Osteocyte (in vitro differentiated cells): ENCODE data around the gene SLC8A1. TPM values are rescaled to one million over a fixed set of nuclear protein-coding genes. Genes with fewer than 3 reads are reported as not detected.

Experiments used
- DNase-seq: peaks from one replicate; pipeline ENCODE4 v3.0.0; 2021; ENCODE audit warnings: mixed read lengths; ENCODE audit not compliant: unreplicated experiment; ENCODE audit errors: extremely low spot score
- H3K27ac Mint-ChIP-seq: one replicate; pipeline ENCODE4 v1.8.0; 2021; ENCODE audit warnings: mild to moderate bottlenecking, mixed read lengths; ENCODE audit not compliant: unreplicated experiment
- H3K27me3 Mint-ChIP-seq: one replicate; pipeline ENCODE4 v1.8.0; 2021; ENCODE audit warnings: mixed read lengths; ENCODE audit not compliant: unreplicated experiment
- H3K36me3 Mint-ChIP-seq: one replicate; pipeline ENCODE4 v1.8.0; 2021; ENCODE audit warnings: mixed read lengths; ENCODE audit not compliant: unreplicated experiment
- H3K4me1 Mint-ChIP-seq: one replicate; pipeline ENCODE4 v1.8.0; 2021; ENCODE audit warnings: mixed read lengths; ENCODE audit not compliant: unreplicated experiment
- H3K4me3 Mint-ChIP-seq: one replicate; pipeline ENCODE4 v1.8.0; 2021; ENCODE audit warnings: mild to moderate bottlenecking, moderate library complexity, mixed read lengths; ENCODE audit not compliant: unreplicated experiment
- H3K9me3 Mint-ChIP-seq: one replicate; pipeline ENCODE4 v1.8.0; 2021; ENCODE audit warnings: mixed read lengths; ENCODE audit not compliant: unreplicated experiment
- total RNA-seq: library from RNA; stranded (reverse); gene quantifications from 2 replicates; pipeline ENCODE4 v1.2.1, GENCODE V29; 2021
- TF ChIP-seq, protein P1 (sequence below): fragments of 200-600 bp; sonication (generic); IDR thresholded peaks from 2 replicates; pipeline ENCODE4 v1.5.0; 2021; ENCODE audit warnings: antibody characterized with exemption, mild to moderate bottlenecking, moderate library complexity

SLC8A1 gene
- total RNA-seq, 1 donor from 2014 or later = 17.3 TPM

DNA sequence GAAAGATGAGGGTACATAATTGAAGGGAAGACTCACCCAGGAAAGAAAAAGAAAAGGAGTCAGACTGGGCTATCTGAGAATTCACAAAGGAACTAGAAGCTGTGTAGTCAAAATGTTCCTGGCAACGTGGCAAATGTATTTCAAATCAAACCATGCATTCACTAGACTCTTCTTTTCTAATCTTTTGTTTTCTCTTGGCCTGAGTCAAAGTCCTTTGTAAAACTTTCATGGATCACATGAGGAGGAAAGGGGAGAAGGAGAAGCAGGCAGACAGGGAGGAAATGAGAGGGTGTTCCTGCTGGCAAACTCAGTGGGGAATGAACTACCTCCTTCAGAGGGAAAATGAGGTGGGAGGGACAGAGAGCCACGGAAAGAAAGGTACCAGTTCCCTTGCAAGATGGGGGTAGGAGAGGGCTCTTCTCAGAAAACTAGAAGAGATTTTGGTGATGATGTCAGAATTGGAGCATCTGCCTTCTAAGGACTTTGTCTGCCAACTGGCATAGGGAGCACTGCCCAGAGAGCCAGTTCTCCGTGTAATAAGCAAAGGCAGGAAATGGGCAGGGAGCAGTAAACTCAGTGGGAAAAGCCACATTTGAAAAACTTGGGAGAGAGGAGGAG is 51.4 kb downstream of the SLC8A1 start:
- no peaks in the 10 kb centered on the region for H3K9me3 Mint-ChIP-seq
- no peaks in the 10 kb centered on the region for H3K27me3 Mint-ChIP-seq
- peaks cover 37% of the 10 kb centered on the region for H3K4me1 Mint-ChIP-seq
- H3K4me3 Mint-ChIP-seq = no peak overlapping the region
- peak overlapping the region; percentile 45 for H3K27ac Mint-ChIP-seq
- TF ChIP-seq, protein P1, sequence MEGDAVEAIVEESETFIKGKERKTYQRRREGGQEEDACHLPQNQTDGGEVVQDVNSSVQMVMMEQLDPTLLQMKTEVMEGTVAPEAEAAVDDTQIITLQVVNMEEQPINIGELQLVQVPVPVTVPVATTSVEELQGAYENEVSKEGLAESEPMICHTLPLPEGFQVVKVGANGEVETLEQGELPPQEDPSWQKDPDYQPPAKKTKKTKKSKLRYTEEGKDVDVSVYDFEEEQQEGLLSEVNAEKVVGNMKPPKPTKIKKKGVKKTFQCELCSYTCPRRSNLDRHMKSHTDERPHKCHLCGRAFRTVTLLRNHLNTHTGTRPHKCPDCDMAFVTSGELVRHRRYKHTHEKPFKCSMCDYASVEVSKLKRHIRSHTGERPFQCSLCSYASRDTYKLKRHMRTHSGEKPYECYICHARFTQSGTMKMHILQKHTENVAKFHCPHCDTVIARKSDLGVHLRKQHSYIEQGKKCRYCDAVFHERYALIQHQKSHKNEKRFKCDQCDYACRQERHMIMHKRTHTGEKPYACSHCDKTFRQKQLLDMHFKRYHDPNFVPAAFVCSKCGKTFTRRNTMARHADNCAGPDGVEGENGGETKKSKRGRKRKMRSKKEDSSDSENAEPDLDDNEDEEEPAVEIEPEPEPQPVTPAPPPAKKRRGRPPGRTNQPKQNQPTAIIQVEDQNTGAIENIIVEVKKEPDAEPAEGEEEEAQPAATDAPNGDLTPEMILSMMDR = no peak
- H3K36me3 Mint-ChIP-seq = no peaks in the 10 kb centered on the region
- no peak for DNase-seq

DNA sequence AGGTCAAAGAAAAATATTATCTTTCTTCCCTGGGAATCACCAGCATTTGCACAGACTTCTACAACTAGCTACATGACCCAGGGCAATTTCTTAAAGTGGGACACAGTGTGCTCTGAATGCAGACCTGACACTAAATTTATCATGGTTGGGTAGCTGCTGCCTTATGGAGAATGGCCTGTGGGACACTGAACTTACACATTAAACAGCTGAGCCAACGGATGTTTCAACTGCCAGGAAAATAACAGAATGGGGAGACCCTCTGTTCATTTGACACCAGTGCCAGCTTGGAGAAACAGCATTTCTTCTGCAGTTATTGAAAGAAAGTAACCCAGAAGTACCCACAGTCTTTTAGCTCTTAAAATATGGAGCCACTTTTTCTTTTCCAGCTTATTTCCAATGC is 54.1 kb downstream of the SLC8A1 start:
- DNase-seq = no peak
- TF ChIP-seq, protein P1 = no peak
- Mint-ChIP-seq H3K9me3 (no peaks in the 10 kb centered on the region), H3K4me1 (peaks cover 36% of the 10 kb centered on the region), H3K27ac (no peak overlapping the region), H3K27me3 (no peaks in the 10 kb centered on the region), H3K36me3 (no peaks in the 10 kb centered on the region), H3K4me3 (no peak overlapping the region)

DNA sequence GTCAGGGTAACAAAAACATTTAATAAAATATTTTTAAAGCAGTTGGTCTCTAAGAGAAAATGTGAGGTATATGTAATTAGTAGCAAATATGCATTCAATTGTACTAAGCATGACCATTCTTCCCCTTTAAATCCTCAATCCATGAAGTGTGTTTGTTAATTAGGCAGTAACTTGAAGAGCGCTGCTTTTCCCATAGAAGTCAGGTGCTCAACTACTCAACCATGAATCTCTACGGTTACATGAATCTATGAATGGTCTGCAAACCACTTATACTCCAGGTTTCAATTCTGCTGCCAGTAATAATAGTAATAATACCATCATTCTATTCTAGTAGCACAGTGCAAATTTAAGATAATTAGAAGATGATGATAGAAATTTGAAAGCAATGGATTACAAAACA is 55.8 kb downstream of the SLC8A1 start:
- Mint-ChIP-seq H3K27me3 (no peaks in the 10 kb centered on the region), H3K4me1 (peaks cover 29% of the 10 kb centered on the region), H3K9me3 (no peaks in the 10 kb centered on the region), H3K36me3 (no peaks in the 10 kb centered on the region), H3K27ac (no peak overlapping the region), H3K4me3 (no peak overlapping the region)
- no peak for DNase-seq
- TF ChIP-seq, protein P1 = no peak

DNA sequence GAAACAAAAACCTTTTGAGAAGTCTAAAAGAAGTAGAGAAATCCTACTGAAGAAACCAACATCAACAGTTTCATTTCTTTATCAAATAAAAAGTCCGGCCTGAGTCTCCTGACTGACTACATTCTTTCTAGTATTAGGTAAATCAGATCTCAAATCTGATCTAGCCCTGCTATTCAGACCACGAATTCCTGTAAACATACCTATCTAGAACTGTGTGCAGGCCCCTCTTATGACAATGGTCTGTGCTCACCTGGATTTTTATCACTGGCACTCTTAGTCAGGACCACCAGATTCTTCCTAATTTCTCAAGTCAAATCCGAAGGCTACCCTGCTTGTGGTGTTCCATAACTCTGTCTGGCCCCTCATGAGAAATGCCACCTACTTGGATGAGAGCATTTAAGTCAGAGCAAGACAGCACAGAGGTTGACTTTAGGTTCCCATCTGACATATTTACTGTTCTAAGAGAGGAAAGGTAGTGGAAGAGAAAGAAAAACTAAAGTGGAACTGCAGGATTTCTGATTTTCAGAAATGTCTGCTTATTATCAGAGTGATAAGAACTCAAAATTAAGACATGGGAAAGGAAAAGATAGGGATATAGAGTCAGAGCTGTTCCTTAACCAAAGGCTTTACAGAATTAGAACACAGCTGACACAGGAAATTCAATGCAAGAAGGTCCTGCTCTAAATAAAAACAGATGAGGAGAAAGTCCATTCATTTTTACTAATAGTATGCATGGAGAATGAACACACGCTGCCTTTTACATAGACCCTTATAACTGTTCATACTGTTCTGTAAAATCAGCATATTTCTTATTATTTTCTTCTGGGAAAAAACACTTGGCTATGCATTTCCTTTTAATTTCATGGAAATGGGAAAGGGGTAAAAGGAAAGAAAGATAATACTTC is 56.5 kb downstream of the SLC8A1 start:
- H3K9me3 Mint-ChIP-seq = no peaks in the 10 kb centered on the region
- no peak for DNase-seq
- no peak overlapping the region for H3K4me3 Mint-ChIP-seq
- H3K27me3 Mint-ChIP-seq = no peaks in the 10 kb centered on the region
- TF ChIP-seq, protein P1 = no peak
- no peaks in the 10 kb centered on the region for H3K36me3 Mint-ChIP-seq
- peak overlapping the region; percentile 61 for H3K27ac Mint-ChIP-seq
- peaks cover 24% of the 10 kb centered on the region for H3K4me1 Mint-ChIP-seq

DNA sequence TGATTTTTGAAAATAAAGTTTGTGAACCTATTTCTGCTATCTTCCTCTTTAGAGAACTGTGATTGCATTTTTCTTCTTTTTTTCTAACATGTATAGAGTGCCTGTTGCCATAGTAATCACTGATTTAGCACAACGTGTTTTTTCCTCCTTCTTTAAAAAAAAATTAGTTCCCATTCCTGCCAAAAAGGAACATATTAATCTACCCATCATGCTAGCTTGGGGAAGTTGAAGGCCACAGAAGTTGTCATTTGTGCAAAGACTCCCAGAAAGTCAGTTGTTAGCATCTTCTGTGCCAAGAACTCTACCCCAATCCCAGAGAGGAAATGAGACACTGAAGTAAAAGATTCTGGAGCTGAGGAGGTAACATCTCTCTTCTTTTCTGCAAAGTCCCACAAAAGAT is 57.3 kb downstream of the SLC8A1 start:
- DNase-seq = no peak
- H3K4me1 Mint-ChIP-seq = peaks cover 17% of the 10 kb centered on the region
- H3K4me3 Mint-ChIP-seq = no peak overlapping the region
- no peaks in the 10 kb centered on the region for H3K36me3 Mint-ChIP-seq
- H3K27me3 Mint-ChIP-seq = no peaks in the 10 kb centered on the region
- TF ChIP-seq, protein P1 = no peak
- H3K9me3 Mint-ChIP-seq = no peaks in the 10 kb centered on the region
- no peak overlapping the region for H3K27ac Mint-ChIP-seq
